T-helper 17 cell (primary cell): ENCODE measurements around the gene HS6ST2. TPM values are rescaled to one million over a fixed set of nuclear protein-coding genes. Genes with fewer than 3 reads are reported as not detected.

ENCODE experiments used
- total RNA-seq, 4 donors: library from RNA in 2 of 4; stranded (reverse) in 2 of 4; gene quantifications; one replicate each; pipeline ENCODE4 v1.2.3 and lab custom pipeline; 2022 to 2026

HS6ST2 gene
- total RNA-seq, 2 donors from 2014 or later, result not detected

Other genes starting within 250 kb of the HS6ST2 start
- gene USP26, start 138.5 kb upstream of the HS6ST2 start, total RNA-seq, result not detected